GM12878 (cell line): ENCODE results near the gene COPE. TPM values are rescaled to one million over a fixed set of nuclear protein-coding genes. Genes with fewer than 3 reads are reported as not detected.

Source experiments
- ATAC-seq: fragments of 200-7000 bp; cut with Tn5 transposase; 3 replicates; pipeline ENCODE4 v1.9.1; 2020; ENCODE audit warnings: mild to moderate bottlenecking, moderate library complexity
- BruUV-seq: library from RNA; stranded (reverse); fragments of 400-500 nt; replicated peaks from 2 replicates; lab custom pipeline; 2021; lab: Mats Ljungman, UMichigan
- CTCF ChIA-PET: fragments of 300-600 bp; sonication (Branson Sonifier 250); formaldehyde crosslinking; extraction: SDS; loops from one replicate; lab custom pipeline; 2021; ENCODE audit warnings: inconsistent platforms; lab: Yijun Ruan, JAX
- POLR2A ChIA-PET: fragments of 350-600 bp; formaldehyde crosslinking; extraction: SDS; loops from one replicate; lab custom pipeline; 2021; ENCODE audit warnings: inconsistent platforms; lab: Charles Lee
- RAD21 ChIA-PET: fragments of 300-600 bp; sonication (Branson Sonifier 250); formaldehyde crosslinking; loops from one replicate; lab custom pipeline; 2023; ENCODE audit warnings: antibody characterized with exemption; ENCODE audit not compliant: unreplicated experiment; lab: Charles Lee
- SMC1A ChIA-PET: fragments of 300-600 bp; sonication (Branson Sonifier 250); formaldehyde crosslinking; loops from one replicate; lab custom pipeline; 2023; ENCODE audit not compliant: unreplicated experiment, uncharacterized antibody; lab: Charles Lee
- DNase-seq: peaks from one replicate; pipeline ENCODE4 v3.0.0-alpha.2; 2011; ENCODE audit warnings: low read depth, low spot score
- FAIRE-seq: peaks from 3 replicates; lab custom pipeline; 2011; peaks lifted over from hg19 to GRCh38; lab: Jason Lieb, UNC
- H2AFZ ChIP-seq: 2 replicates; pipeline ENCODE4 v1.6.0; 2011; ENCODE audit warnings: low read depth, low read length, control low read depth; ENCODE audit not compliant: control insufficient read depth
- H3K27ac ChIP-seq: 2 replicates; pipeline ENCODE4 v1.5.1; 2011; ENCODE audit warnings: control low read depth; ENCODE audit not compliant: control insufficient read depth, insufficient read depth
- H3K27me3 ChIP-seq, 2 experiments: replicated peaks in 1 of 2; 2 replicates each; pipeline versions ENCODE4 v1.6.0 to v1.6.1; 2011; ENCODE audit warnings: low read length in 1 of 2; ENCODE audit not compliant: control insufficient read depth in 2 of 2, insufficient read depth in 2 of 2
- H3K36me3 ChIP-seq, 2 experiments: 2 replicates each; pipeline ENCODE4 v1.5.1; 2011; ENCODE audit warnings: low read length in 1 of 2; ENCODE audit not compliant: control insufficient read depth in 2 of 2, insufficient read depth in 2 of 2
- H3K4me1 ChIP-seq: 2 replicates; pipeline ENCODE4 v1.6.1; 2011; ENCODE audit warnings: mild to moderate bottlenecking, low read length, moderate library complexity, mixed read lengths; ENCODE audit not compliant: control insufficient read depth, insufficient read depth
- H3K4me2 ChIP-seq: 2 replicates; pipeline ENCODE4 v1.6.0; 2011; ENCODE audit warnings: control low read depth; ENCODE audit not compliant: control insufficient read depth, insufficient read depth
- H3K4me3 ChIP-seq: fragments of 200-600 bp; sonication (generic); 2 replicates; pipeline ENCODE4 v1.5.1; 2016
- H3K79me2 ChIP-seq: 2 replicates; pipeline ENCODE4 v1.6.0; 2011; ENCODE audit warnings: low read length; ENCODE audit not compliant: control insufficient read depth, insufficient read depth
- H3K9ac ChIP-seq: 2 replicates; pipeline ENCODE4 v1.8.0; 2011; ENCODE audit warnings: low read length, control low read depth, mixed read lengths; ENCODE audit not compliant: control insufficient read depth, insufficient read depth
- H3K9me3 ChIP-seq: replicated peaks from 3 replicates; pipeline ENCODE4 v1.5.1; 2011; ENCODE audit warnings: mild to moderate bottlenecking, low read length; ENCODE audit not compliant: control insufficient read depth, insufficient read depth
- H4K20me1 ChIP-seq: 2 replicates; pipeline ENCODE4 v1.6.0; 2011; ENCODE audit not compliant: control insufficient read depth, insufficient read depth
- BCLAF1 ChIP-seq: fragments of 450-650 bp; IDR thresholded peaks from 2 replicates; pipeline ENCODE4 v1.6.1; 2017; ENCODE audit warnings: antibody characterized with exemption, mild to moderate bottlenecking, moderate library complexity
- WGBS: methylation state at CpG from one replicate; pipeline ENCODE4 v1.1.6; 2016; ENCODE audit warnings: low lambda C conversion rate; ENCODE audit not compliant: insufficient replicate concordance, insufficient coverage; ENCODE audit errors: missing lambda C conversion rate; 5-methylcytosine and 5-hydroxymethylcytosine counted together
- in situ Hi-C: fragments of 300-500 bp; cut with MboI; formaldehyde crosslinking; loops from 9 replicates; pipeline ENCODE4 v1.14.3; 2018; ENCODE audit warnings: mixed read lengths
- intact Hi-C: fragments of 100-400 bp; cut with micrococcal nuclease; formaldehyde crosslinking; loops from one replicate; pipeline ENCODE4 v1.14.2; 2022; ENCODE audit not compliant: unreplicated experiment
- polyA plus RNA-seq, 11 experiments: library from polyadenylated mRNA; depleted of rRNA in 4 of 11; unstranded in 6 of 11; stranded (reverse) in 5 of 11; fragments of >200 nt; fragmentation: Nextera tagmentation in 4 of 11; fragmentation: Illumina TruSeq in 1 of 11; extraction: Ambion mirVana in 4 of 11; extraction: Trizol in 1 of 11; gene quantifications; 1 replicate in 1 of 11; 2 replicates in 10 of 11; pipeline versions ENCODE4 v1.2.1 to v1.2.3, GENCODE V29; 2011 to 2016; ENCODE audit warnings: inconsistent platforms in 2 of 11, missing spikeins in 2 of 11, low read depth in 1 of 11
- total RNA-seq, 4 experiments: library from RNA; depleted of rRNA in 3 of 4; stranded (reverse); fragments of >200 nt in 3 of 4; fragmentation: Illumina TruSeq in 1 of 4; extraction: Trizol in 1 of 4; gene quantifications; 2 replicates each; pipeline versions ENCODE4 v1.2.1 to v1.2.3, GENCODE V29; 2013 to 2021

COPE gene
- total and polyA plus RNA-seq, 10 of the 15 experiments (the other 5 are each of a cell fraction or from before 2014, with no cell fraction given): 3.5 to 464 (median 222) TPM

GRCh38 chr19:18850471-18851375, 68.5 kb downstream of the COPE start:
- Histone ChIP-seq H3K4me3 (no peak overlapping the region), H3K36me3 (peaks cover 18 to 66% of the 10 kb centered on the region in 2 experiments), H3K9ac (no peak overlapping the region), H4K20me1 (peaks cover 10% of the 10 kb centered on the region), H3K9me3 (no peaks in the 10 kb centered on the region), H3K4me1 (peaks cover 32% of the 10 kb centered on the region), H3K79me2 (peaks cover 30% of the 10 kb centered on the region), H3K4me2 (no peak overlapping the region), H2AFZ (no peak overlapping the region), H3K27ac (no peak overlapping the region), H3K27me3 (no peaks in the 10 kb centered on the region)
- POLR2A ChIA-PET: interaction anchor here (0.5 to 2.4 kb wide), 5 partner anchors 9 to 468 kb away, joined by 3 to 11 read pairs (median 4); partner anchors contain the start of gene UPF1
- no TSS peak for BruUV-seq
- CTCF ChIA-PET: interaction anchor here (1.0 to 7.4 kb wide), 3 partner anchors 15 to 79 kb away, joined by 4 to 109 read pairs (median 4); partner anchors contain the start of gene UPF1
- no peak for FAIRE-seq
- RAD21 ChIA-PET: interaction anchor here (0.9 to 1.6 kb wide), 2 partner anchors 12 to 18 kb away, joined by 3 to 4 read pairs; no protein-coding TSS in a partner anchor
- intact Hi-C loops: no loop called here
- DNase-seq: no peak
- 96% methylated on average over 27 of the region's 27 CpGs for WGBS
- SMC1A ChIA-PET: interaction anchor here (1.5 kb wide), 1 partner anchor 19 kb away, joined by 6 read pairs; the partner anchor contains the start of gene UPF1
- in situ Hi-C loops: loop anchor here (25.0 kb wide), 1 partner anchor 388 kb away; no protein-coding TSS in a partner anchor
- no peak for TF ChIP-seq BCLAF1
- ATAC-seq: no peak
